OCI-LY3 (cell line): ENCODE results near the gene SHC3.

Source experiments
- H2AFZ ChIP-seq: fragments of 200-600, 300-600 bp; shearing (Covaris generic); 2 replicates; pipeline ENCODE4 v1.6.0; 2014; ENCODE audit warnings: antibody characterized with exemption, low read depth, low read length
- H3K27ac ChIP-seq: fragments of 200-600, 300-600 bp; sonication (generic); 2 replicates; pipeline ENCODE4 v1.5.1; 2014; ENCODE audit warnings: mild to moderate bottlenecking, low read length, moderate library complexity, mixed read lengths
- H3K27me3 ChIP-seq: fragments of 200-600, 300-600 bp; sonication (generic); 2 replicates; pipeline ENCODE4 v1.6.1; 2014; ENCODE audit warnings: low read depth, low read length, mixed read lengths
- H3K36me3 ChIP-seq: fragments of 200-600, 300-600 bp; sonication (generic); replicated peaks from 2 replicates; pipeline ENCODE3; 2014; ENCODE audit warnings: low read depth, low read length, mixed read lengths
- H3K4me1 ChIP-seq: fragments of 300-600, 200-600 bp; sonication (generic); 2 replicates; pipeline ENCODE4 v1.6.1; 2014; ENCODE audit warnings: low read length, mixed read lengths
- H3K4me2 ChIP-seq: fragments of 200-600, 300-600 bp; sonication (generic); 2 replicates; pipeline ENCODE4 v1.6.1; 2014; ENCODE audit warnings: low read length, mixed read lengths
- H3K4me3 ChIP-seq: fragments of 300-600, 200-600 bp; sonication (generic); 2 replicates; pipeline ENCODE4 v1.5.1; 2014; ENCODE audit warnings: antibody characterized with exemption, mild to moderate bottlenecking, low read length, moderate library complexity
- H3K79me2 ChIP-seq: fragments of 300-600, 200-600 bp; shearing (Covaris generic); 2 replicates; pipeline ENCODE4 v1.6.1; 2014; ENCODE audit warnings: mild to moderate bottlenecking, low read length, mixed read lengths
- H3K9ac ChIP-seq: fragments of 300-600, 200-600 bp; shearing (Covaris generic); 2 replicates; pipeline ENCODE4 v1.6.0; 2014; ENCODE audit warnings: mild to moderate bottlenecking, low read length, moderate library complexity
- H3K9me3 ChIP-seq: fragments of 200-600, 300-600 bp; shearing (Covaris generic); 2 replicates; pipeline ENCODE4 v1.6.1; 2014; ENCODE audit warnings: low read length, mixed read lengths; ENCODE audit not compliant: insufficient read depth
- H4K20me1 ChIP-seq: fragments of 200-600, 300-600 bp; sonication (generic); 2 replicates; pipeline ENCODE4 v1.6.1; 2016; ENCODE audit warnings: low read length, mixed read lengths; ENCODE audit not compliant: insufficient read depth
- EZH2phosphoT487 ChIP-seq: fragments of 200-600 bp; shearing (Covaris generic); IDR thresholded peaks from 2 replicates; pipeline ENCODE4 v1.6.1; 2018; ENCODE audit warnings: antibody characterized with exemption, mixed run types, low read depth
- TF ChIP-seq, protein P1 (sequence below): fragments of 200-600, 300-600 bp; sonication (generic); IDR thresholded peaks from 2 replicates; pipeline ENCODE4 v1.5.1; 2014; ENCODE audit warnings: antibody characterized with exemption, low read length, low read depth

Gene SHC3

GRCh38 chr9:89053301-89053700, 125.3 kb downstream of the SHC3 start:
- Histone ChIP-seq H3K4me3 (no peak overlapping the region), H3K36me3 (no peaks in the 10 kb centered on the region), H3K9ac (no peak overlapping the region), H2AFZ (no peak overlapping the region), H3K27ac (no peak overlapping the region), H4K20me1 (no peaks in the 10 kb centered on the region), H3K27me3 (no peaks in the 10 kb centered on the region), H3K79me2 (no peaks in the 10 kb centered on the region), H3K9me3 (no peaks in the 10 kb centered on the region), H3K4me1 (no peaks in the 10 kb centered on the region), H3K4me2 (no peak overlapping the region)
- TF ChIP-seq EZH2phosphoT487, result no peak
- TF ChIP-seq, protein P1, sequence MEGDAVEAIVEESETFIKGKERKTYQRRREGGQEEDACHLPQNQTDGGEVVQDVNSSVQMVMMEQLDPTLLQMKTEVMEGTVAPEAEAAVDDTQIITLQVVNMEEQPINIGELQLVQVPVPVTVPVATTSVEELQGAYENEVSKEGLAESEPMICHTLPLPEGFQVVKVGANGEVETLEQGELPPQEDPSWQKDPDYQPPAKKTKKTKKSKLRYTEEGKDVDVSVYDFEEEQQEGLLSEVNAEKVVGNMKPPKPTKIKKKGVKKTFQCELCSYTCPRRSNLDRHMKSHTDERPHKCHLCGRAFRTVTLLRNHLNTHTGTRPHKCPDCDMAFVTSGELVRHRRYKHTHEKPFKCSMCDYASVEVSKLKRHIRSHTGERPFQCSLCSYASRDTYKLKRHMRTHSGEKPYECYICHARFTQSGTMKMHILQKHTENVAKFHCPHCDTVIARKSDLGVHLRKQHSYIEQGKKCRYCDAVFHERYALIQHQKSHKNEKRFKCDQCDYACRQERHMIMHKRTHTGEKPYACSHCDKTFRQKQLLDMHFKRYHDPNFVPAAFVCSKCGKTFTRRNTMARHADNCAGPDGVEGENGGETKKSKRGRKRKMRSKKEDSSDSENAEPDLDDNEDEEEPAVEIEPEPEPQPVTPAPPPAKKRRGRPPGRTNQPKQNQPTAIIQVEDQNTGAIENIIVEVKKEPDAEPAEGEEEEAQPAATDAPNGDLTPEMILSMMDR, result no peak

- no peak overlapping the region for H3K9ac ChIP-seq
- H4K20me1 ChIP-seq, result no peaks in the 10 kb centered on the region
- H3K4me2 ChIP-seq, result no peak overlapping the region
- no peak for TF ChIP-seq EZH2phosphoT487
- TF ChIP-seq, protein P1, result no peak
- H3K4me3 ChIP-seq, result no peak overlapping the region
- H3K36me3 ChIP-seq, result no peaks in the 10 kb centered on the region
- no peaks in the 10 kb centered on the region for H3K4me1 ChIP-seq
- no peak overlapping the region for H3K27ac ChIP-seq
- no peak overlapping the region for H2AFZ ChIP-seq
- no peaks in the 10 kb centered on the region for H3K27me3 ChIP-seq
- no peaks in the 10 kb centered on the region for H3K79me2 ChIP-seq
- no peaks in the 10 kb centered on the region for H3K9me3 ChIP-seq
Observed at GRCh38 chr9:89052470-89053097, 126.0 kb downstream of the SHC3 start.

- Histone ChIP-seq H3K27ac (no peak overlapping the region), H3K27me3 (no peaks in the 10 kb centered on the region), H2AFZ (no peak overlapping the region), H3K4me2 (no peak overlapping the region), H3K36me3 (no peaks in the 10 kb centered on the region), H3K4me1 (no peaks in the 10 kb centered on the region), H4K20me1 (no peaks in the 10 kb centered on the region), H3K79me2 (no peaks in the 10 kb centered on the region), H3K9ac (no peak overlapping the region), H3K9me3 (no peaks in the 10 kb centered on the region), H3K4me3 (no peak overlapping the region)
- TF ChIP-seq, protein P1, result no peak
Observed at GRCh38 chr9:89051421-89052025, 127.1 kb downstream of the SHC3 start.

- Histone ChIP-seq H2AFZ (no peak overlapping the region), H3K9me3 (no peaks in the 10 kb centered on the region), H3K4me1 (no peaks in the 10 kb centered on the region), H3K4me2 (no peak overlapping the region), H3K27me3 (no peaks in the 10 kb centered on the region), H3K79me2 (no peaks in the 10 kb centered on the region), H3K9ac (no peak overlapping the region), H3K36me3 (no peaks in the 10 kb centered on the region), H4K20me1 (no peaks in the 10 kb centered on the region), H3K4me3 (no peak overlapping the region), H3K27ac (no peak overlapping the region)
- TF ChIP-seq, protein P1, result no peak
- no peak for TF ChIP-seq EZH2phosphoT487
Observed at GRCh38 chr9:89049646-89050045, 129.0 kb downstream of the SHC3 start.
